ENCODE measurements around the gene PAXIP1.

- no peak for TF ChIP-seq CTCF (IDR thresholded peaks at IDR 0.05; ENCODE audit: insufficient read depth, low read length, poor library complexity, severe bottlenecking)
- TF ChIP-seq EZH2phosphoT487 (conservative IDR thresholded peaks at IDR 0.05; ENCODE audit: low read length) = no peak
Observed at GRCh38 chr7:154898973-154899855, 103.7 kb downstream of the PAXIP1 start.

Measured in SU-DHL-6 (cell line).